ENCODE data around the gene TIGD4.

DNA sequence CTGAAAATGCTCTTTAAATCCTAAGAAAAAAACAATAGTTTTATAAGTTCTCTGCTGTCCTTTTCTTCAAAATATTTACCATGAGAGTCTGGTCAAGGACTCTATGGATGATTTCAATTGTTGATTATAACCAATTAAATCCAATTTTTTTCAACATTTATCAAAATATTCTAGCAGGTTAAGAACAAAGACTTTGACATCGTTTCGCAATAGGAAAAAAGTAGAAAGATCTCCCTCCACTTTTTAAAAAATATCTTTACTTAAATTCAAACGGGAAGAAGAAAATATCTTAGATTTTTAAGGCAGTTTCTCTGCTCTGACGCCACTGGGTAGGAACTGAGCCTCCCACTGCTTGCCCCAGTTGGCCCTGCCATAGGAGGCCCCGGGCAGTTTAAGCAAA lies 55.0 kb downstream of the TIGD4 start:
- TF ChIP-seq EZH2 (IDR thresholded peaks at IDR 0.05; ENCODE audit: insufficient read depth, poor library complexity, severe bottlenecking) = no peak
- TF ChIP-seq EZH2phosphoT487 (IDR thresholded peaks at IDR 0.05; ENCODE audit: insufficient read depth, low read depth) = no peak

Data from GM23248 (cell line).